ENCODE data around the gene RASGRP1. TPM values are rescaled to one million over a fixed set of nuclear protein-coding genes. Genes with fewer than 3 reads are reported as not detected.
A peak's percentile ranks its signal among the peaks of the same experiment; 100 is the strongest.

Gene RASGRP1
- total and polyA plus RNA-seq, 10 of the 15 experiments (the other 5 are each of a cell fraction or from before 2014, with no cell fraction given): 5.6 to 234 (median 20.9) TPM

- FAIRE-seq (peak; percentile 62), ATAC-seq (peak; percentile 93), DNase-seq (ENCODE audit: low read depth, low spot score) (peak; percentile 62)
- SMC1A ChIA-PET (ENCODE audit: uncharacterized antibody, unreplicated experiment): interaction anchor here (0.8 to 3.7 kb wide), 18 partner anchors 7 to 250 kb away, joined by 3 to 51 read pairs (median 6); no protein-coding TSS in a partner anchor
- Histone ChIP-seq H3K4me2 (ENCODE audit: control insufficient read depth, insufficient read depth) (peak within 1 kb of the TSS; percentile 81), H3K9ac (ENCODE audit: control insufficient read depth, insufficient read depth, low read length) (peak within 1 kb of the TSS; percentile 92), H3K9me3 (replicated peaks; ENCODE audit: control insufficient read depth, insufficient read depth, low read length) (no peaks in the 10 kb centered on the region), H3K79me2 (ENCODE audit: control insufficient read depth, insufficient read depth, low read length) (peaks cover 51% of the 10 kb centered on the region), H3K27ac (ENCODE audit: control insufficient read depth, insufficient read depth) (peak within 1 kb of the TSS; percentile 85), H3K4me3 (peak within 1 kb of the TSS; percentile 84), H3K27me3 (replicated peaks in 1 of 2; ENCODE audit: control insufficient read depth in 2 of 2, insufficient read depth in 2 of 2, low read length in 1 of 2) (no peaks in the 10 kb centered on the region), H3K36me3 (ENCODE audit: control insufficient read depth in 2 of 2, insufficient read depth in 2 of 2, low read length in 1 of 2) (no peaks in the 10 kb centered on the region; a peak in 1 of 4 replicates), H4K20me1 (ENCODE audit: control insufficient read depth, insufficient read depth) (no peaks in the 10 kb centered on the region), H3K4me1 (ENCODE audit: control insufficient read depth, insufficient read depth, low read length) (no peaks in the 10 kb centered on the region), H2AFZ (ENCODE audit: control insufficient read depth, low read depth, low read length) (peak within 1 kb of the TSS; percentile 92)
- WGBS (ENCODE audit: insufficient coverage, insufficient replicate concordance, low lambda C conversion rate, missing lambda C conversion rate): under 1% methylated on average over 49 of the region's 49 CpGs
- POLR2A ChIA-PET: interaction anchor here (0.5 to 2.6 kb wide), 12 partner anchors 10 to 432 kb away, joined by 3 to 22 read pairs (median 4); no protein-coding TSS in a partner anchor
- intact Hi-C loops (cut with micrococcal nuclease; ENCODE audit: unreplicated experiment) (no loop called here), in situ Hi-C loops (cut with MboI) (no loop called here)
- TSS peak; percentile 60 for BruUV-seq (replicated peaks)
- RAD21 ChIA-PET (ENCODE audit: unreplicated experiment): interaction anchor here (0.9 to 3.2 kb wide), 14 partner anchors 10 to 250 kb away, joined by 3 to 44 read pairs (median 4); no protein-coding TSS in a partner anchor
- CTCF ChIA-PET: interaction anchor here (0.7 to 3.7 kb wide), 23 partner anchors 9 to 451 kb away, joined by 3 to 54 read pairs (median 5); partner anchors contain the start of gene RASGRP1
- TF ChIP-seq SPI1 (IDR thresholded peaks at IDR 0.05; ENCODE audit: borderline replicate concordance, insufficient read depth, low read depth, low read length) (no peak), REST (IDR thresholded peaks at IDR 0.05; ENCODE audit: low read depth, low read length) (no peak; the same call in 1 of the 2 replicates), BHLHE40 (IDR thresholded peaks at IDR 0.05; ENCODE audit: borderline replicate concordance in 1 of 2, low read depth in 2 of 2, low read length in 1 of 2) (peak; percentile 27 to 36; a peak in 2 of 4 replicates), CHD4 (IDR thresholded peaks at IDR 0.05) (no peak), EED (IDR thresholded peaks at IDR 0.05; ENCODE audit: low read depth) (peak; percentile 77), PAX5 (IDR thresholded peaks at IDR 0.05; ENCODE audit: borderline replicate concordance, low read depth, low read length) (peak; percentile 40; the same call in 1 of the 2 replicates), TAF1 (IDR thresholded peaks at IDR 0.05; ENCODE audit: borderline replicate concordance, low read depth, low read length) (peak; percentile 96), RCOR1 (conservative IDR thresholded peaks at IDR 0.05; ENCODE audit: low read depth, low read length) (0 out of 2 replicates have a peak, but pooled peaks have one; percentile 83), SKIL (IDR thresholded peaks at IDR 0.05; ENCODE audit: low read depth, poor library complexity, severe bottlenecking) (peak; percentile 53), MAX (IDR thresholded peaks at IDR 0.05; ENCODE audit: low read depth, low read length) (peak; percentile 47; the same call in 1 of the 2 replicates), BCL11A (IDR thresholded peaks at IDR 0.05; ENCODE audit: low read depth, low read length) (0 out of 2 replicates have a peak, but pooled peaks have one; percentile 7), MTA3 (IDR thresholded peaks at IDR 0.05; ENCODE audit: borderline replicate concordance, low read length) (no peak), TARDBP (IDR thresholded peaks at IDR 0.05; ENCODE audit: borderline replicate concordance) (peak; percentile 91; the same call in 1 of the 2 replicates), TBL1XR1 (IDR thresholded peaks at IDR 0.05; ENCODE audit: low read depth, low read length) (peak; percentile 55; the same call in 1 of the 2 replicates), TCF12 (IDR thresholded peaks at IDR 0.05; ENCODE audit: low read depth, low read length) (0 out of 2 replicates have a peak, but pooled peaks have one; percentile 72)
Measured at GRCh38 chr15:38453971-38454695, 110.5 kb downstream of the RASGRP1 start, which contains the start of gene FAM98B. Gene FAM98B, plus strand, starts transcription at chr15:38454127. Its CDS starts 35 bp downstream, at chr15:38454162.

Data from GM12878 (cell line).